GM19452 (cell line): Measurements from ENCODE around the gene AP3M1.

ENCODE experiments used
- ATAC-seq: cut with Tn5 transposase; IDR thresholded peaks from one replicate; pipeline ENCODE4 v1.9.1; 2021; ENCODE audit not compliant: unreplicated experiment

Gene AP3M1

DNA sequence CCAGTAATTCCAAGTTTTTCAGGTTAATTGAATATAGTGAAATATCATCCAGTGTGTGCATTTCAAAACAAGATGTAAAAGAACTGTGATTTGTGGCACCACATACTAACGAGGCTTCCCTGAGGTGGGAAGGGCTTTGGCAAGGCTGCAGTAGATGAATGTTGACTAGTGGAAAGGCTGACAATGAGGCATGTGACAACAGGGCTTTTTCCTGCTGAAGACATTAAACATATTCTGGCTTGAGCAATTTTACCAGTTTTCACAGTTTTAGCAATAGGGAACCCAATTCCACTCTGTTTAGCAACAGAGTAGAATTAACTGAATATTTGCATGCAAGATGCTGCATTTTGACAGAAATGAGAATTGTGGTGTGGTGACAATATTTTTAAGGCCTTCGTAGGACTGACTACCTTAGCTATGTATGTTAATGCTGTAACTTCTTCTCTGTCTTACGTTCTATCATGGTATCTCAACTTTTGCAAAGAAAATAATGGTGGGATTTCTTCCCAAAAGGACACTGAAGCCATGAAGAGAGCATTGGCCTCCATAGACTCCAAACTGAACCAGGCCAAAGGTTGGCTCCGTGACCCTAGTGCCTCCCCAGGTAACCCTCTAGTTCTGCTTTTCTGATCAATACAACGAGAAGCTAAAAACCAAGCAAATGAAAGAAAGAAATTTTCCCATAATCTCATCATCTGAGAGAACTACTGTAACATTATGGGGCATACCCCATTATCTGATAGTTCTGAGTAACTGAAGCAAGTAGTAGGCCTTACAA lies 68.5 kb downstream of the AP3M1 start:
- ATAC-seq: no peak

DNA sequence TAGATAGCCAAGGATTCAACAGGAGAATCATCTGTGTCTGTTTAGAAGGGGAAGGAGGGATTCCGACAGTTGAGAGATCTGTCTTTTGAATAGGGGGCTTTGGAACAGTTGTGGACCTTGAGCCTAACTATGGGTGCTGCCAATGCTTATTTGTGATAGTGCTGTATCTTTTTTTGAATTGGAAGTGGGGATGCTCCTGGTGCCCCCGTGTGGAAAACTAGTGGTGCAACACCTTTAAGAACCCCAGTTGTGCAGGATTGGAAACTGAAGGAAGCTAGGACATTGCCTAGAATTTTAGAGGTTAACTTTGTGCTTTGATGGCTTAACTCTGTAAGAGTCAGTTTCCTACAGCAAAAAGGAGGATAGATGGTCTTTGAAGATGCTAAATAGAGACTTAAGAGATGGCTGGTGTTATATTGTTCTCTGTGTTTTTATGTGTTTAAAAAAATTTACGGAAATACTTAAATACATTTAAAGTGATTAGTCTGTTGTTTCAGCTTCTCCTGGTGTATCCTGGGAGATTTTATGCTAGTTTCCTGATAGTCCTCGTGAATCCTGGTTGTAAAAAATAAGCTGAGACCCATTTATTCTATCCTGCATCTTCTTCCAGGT lies 69.3 kb downstream of the AP3M1 start:
- ATAC-seq: no peak

DNA sequence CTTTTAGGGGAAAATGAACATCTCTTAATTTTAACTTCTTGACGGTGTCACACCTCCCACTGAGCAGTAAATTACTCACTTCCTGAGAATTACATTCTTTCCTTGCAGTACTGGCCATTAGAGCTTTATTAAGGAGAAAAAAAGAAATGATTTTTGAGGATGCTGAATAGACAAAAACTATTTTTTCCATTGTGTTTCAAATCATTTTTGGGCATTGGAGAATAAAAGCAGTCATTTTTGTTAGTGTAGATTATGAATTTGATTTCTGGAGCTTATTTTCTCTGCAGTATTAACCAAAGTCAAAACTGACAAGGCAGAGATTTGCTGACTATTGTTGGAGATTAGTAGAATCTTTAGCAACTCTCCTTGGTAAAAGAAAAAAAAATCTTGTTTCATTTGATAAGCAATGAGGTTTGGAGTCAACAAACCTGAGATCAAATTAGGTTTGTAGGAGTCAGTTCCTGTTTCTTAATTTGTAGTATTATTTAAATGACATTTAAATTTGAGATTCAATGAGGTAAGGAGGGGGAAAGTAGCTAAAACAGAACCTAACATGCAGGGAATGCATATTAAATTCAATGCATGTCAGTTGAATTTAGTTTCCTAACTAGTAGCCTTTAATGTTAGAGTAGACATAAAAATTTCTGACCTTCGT lies 70.6 kb downstream of the AP3M1 start:
- ATAC-seq: no peak

DNA sequence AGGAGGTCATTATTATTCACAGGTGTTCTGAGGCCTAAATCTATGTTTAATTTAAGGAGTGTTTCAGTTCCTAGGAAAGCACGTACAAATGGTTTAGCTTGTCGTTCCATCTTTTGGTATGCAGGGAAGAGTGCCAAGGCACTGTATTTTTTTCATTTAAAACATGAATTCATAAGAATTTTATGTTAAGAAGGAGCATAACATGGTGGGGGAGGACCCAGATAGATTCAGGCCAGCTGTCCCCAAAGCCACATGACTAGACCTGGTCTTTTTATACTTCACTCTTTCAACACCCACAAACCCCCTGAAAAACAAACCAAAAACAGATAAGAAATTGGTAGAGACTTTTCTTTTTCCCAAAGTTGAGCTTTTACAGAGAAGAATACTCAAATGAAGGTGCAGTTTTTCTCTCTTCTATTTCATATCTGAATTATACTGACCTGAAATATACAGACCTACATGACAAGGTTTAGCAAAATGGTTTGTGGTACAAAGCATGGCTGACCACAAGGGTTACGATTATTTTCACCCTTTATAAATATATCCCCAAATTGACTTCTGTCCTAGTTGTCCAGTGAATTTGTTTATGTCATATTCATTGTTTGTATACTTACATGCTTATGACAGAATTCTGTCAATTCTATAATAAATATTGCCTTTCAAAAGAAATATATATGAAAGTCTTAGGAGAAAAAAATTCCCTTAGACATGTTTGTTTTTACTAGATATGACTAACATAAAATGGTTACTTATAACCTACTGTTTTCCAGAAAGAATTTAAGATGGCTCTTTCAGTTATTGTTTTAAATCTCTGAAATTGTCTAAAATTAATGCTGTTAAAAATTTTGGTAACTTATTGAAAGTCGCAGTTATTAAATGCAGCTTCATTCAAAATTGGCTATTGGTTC lies 71.3 kb downstream of the AP3M1 start:
- ATAC-seq: no peak

DNA sequence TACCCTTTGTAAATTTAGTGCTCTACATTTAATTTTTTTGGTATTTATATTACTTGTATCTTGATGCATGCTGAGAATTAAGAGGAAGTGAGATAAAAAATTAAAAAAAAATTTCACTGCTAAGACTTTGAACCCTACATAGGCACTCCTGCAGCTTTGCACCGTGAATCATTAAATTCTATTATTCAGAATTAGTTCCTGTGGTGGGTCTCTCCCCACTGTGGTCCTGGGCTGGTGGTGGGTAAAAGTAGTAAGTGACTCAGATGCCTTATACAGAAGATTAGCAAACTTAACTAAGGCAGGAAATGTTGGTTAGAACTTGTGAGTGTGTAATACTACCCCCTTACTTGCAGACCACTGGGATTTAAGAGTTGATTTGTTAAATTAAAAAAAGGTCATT lies 72.6 kb downstream of the AP3M1 start:
- no peak for ATAC-seq

DNA sequence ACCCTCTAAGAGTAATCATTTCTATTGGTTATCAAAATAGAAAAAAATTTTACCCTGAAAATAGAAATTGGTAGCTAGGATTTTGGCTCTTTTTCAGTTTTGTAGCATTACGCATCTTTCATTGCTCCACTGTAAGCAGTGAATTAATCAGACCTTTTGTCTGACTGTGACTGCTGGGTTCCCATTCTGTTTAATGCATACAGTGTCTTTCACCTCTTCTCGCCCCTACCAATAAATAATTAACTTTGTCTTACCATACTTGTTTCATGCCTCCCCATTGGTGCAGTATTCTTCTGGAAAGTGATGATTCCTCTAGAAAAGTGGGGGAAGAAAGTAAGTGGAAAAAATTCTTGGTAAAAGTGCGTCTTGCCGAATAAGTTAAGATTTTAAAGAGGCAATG lies 73.2 kb downstream of the AP3M1 start:
- no peak for ATAC-seq

DNA sequence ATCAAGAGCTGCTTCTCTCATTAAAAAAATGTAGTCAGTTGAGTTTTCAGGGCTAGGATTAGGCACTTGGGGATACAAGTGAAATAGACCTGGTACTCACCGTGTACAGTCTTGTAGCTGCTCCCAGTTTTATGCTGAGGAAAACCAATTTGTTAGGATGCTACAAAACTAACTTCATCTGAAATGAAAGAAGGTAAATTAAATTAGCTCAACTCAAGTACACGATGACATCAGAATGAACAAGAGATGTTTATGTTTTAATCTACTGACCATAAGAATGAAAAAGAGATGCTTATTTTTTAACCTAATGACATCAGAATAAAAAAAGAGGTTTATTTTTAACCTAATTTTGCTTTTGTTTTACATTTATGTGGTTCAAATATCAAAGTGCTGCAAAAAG lies 73.7 kb downstream of the AP3M1 start:
- ATAC-seq: no peak

DNA sequence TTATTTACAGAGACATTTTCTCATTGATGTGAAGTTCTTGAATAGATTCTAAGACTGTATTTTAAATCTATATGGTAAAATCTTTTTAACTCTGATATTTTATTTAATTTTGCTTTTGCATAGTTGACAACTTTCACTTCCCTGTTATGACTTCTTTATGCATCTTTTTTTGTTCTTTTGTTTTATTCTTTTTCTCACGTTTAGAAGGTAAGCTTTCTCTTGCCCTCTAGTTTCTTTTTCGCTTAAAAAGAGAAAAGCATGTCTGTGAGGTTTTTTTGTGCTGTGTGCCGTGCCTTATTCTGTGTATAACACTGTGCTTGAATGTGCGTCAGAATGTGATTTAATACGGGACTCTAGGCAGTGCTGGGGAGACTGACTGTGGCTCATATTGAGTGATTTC lies 74.7 kb downstream of the AP3M1 start:
- no peak for ATAC-seq

DNA sequence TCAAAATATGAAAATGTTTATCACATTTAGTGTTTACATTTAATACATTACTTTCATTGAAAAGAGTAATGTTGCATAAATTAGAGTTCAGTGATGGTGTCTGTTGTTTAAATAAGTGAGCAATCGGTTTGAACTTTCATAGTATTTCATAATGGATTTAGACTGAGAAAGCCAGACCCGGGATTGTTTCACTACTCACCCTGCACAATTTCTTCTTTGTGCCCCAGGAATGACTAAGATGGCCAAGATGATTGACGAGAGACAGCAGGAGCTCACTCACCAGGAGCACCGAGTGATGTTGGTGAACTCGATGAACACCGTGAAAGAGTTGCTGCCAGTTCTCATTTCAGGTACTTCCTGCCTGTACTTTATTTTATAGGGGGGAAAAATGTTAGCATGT lies 78.1 kb downstream of the AP3M1 start:
- ATAC-seq: no peak

DNA sequence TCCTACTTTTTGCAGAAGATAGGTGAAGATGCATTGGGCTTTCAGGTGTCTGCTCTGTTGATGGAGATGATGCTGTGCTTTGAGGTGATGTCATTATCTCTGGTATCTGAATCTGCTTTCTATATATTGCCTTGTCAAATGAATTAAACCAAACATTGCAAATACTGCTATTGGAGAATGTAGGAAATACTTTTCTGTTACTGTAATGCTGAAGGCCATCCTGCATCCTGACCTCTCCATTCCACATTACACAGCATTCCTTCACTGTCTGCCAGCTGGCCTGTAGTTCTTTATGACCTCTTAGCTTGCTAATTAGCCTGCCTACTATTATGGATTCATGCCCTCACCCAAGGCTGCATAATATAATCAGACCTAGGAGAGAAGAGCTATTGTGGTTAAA lies 79.5 kb downstream of the AP3M1 start:
- ATAC-seq: no peak
